ENCODE data around the gene IL17B. TPM values are rescaled to one million over a fixed set of nuclear protein-coding genes. Genes with fewer than 3 reads are reported as not detected.

Gene IL17B
- total and polyA plus RNA-seq, 2 of the 8 experiments (the other 6 are each of a cell fraction or from before 2014, with no cell fraction given), result 0.18 TPM; not detected in 1

DNA sequence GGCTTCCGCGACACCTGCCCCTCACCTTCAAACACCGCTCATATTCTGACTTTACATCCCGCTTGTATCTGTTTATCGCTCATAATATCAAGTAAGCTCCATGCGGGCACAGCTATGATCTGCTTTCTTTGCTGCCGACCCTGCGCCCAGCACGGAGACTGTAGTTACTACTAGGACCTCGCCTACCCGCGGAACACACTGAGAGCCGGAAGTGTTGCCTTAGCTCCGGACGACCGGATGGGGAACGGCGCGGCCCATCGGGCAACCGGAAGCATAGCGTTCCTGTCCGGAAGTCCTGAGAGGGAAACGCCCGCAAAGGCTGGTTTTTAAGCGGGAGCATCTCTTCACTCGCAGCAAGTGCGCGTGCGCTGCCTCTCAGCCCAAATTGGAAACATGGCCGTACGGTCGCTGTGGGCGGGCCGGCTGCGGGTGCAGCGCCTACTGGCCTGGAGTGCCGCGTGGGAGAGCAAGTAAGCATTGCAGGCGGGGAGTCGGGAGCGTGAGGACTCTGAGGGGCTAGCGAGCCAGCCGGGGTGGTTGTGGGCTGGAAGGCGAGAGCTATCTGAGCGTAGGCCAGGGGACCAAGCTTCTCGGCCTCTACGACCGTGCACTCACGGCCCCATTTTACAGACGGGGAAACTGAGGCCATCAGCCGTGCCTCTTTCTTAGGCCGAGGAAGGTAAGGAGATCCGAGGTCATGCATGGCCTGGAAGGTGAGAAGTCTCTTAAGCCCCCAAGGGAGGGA, 33.8 kb downstream of the IL17B start, which contains the start of gene GRPEL2:
Gene GRPEL2, plus strand, starts transcription at position 353 of the 745 bp plus-strand sequence. Its CDS starts 41 bp downstream, at position 394.
- Histone ChIP-seq H3K9me3 (ENCODE audit: insufficient read depth in 2 of 2, low read depth in 1 of 2, low read length in 1 of 2) (no peaks in the 10 kb centered on the region), H3K36me3 (ENCODE audit: control insufficient read depth in 2 of 4, insufficient read depth in 4 of 4, low read length in 3 of 4) (peaks cover 19 to 34% (median 26%) of the 10 kb centered on the region in 4 experiments), H3K27me3 (replicated peaks in 1 of 4; ENCODE audit: control insufficient read depth in 3 of 4, extremely low read depth in 1 of 4, insufficient read depth in 3 of 4, low read length in 3 of 4) (no peaks in the 10 kb centered on the region), H4K5ac (ENCODE audit: insufficient read length, low read depth, low read length) (peak within 1 kb of the TSS; percentile 85), H3K4me1 (replicated peaks in 1 of 4; ENCODE audit: control insufficient read depth in 3 of 4, insufficient read depth in 4 of 4, low read length in 3 of 4) (peaks cover 0 to 5% (median 1%) of the 10 kb centered on the region in 4 experiments; a peak in 4 of 7 replicates), H4K8ac (ENCODE audit: extremely low read depth, insufficient read depth, low read length) (peak within 1 kb of the TSS; percentile 96), H3K4me3 (ENCODE audit: extremely low read depth in 1 of 4, insufficient read depth in 2 of 4, low read depth in 3 of 4, low read length in 4 of 4) (peak within 1 kb of the TSS; percentile 72 to 99 (median 93)), H3K23ac (ENCODE audit: insufficient read length) (no peak within 1 kb of the TSS), H3K18ac (ENCODE audit: extremely low read depth, low read length) (peak within 1 kb of the TSS; percentile 80), H2BK20ac (ENCODE audit: low read length) (no peak within 1 kb of the TSS), H3K4ac (replicated peaks; ENCODE audit: insufficient read length, low read depth, low read length) (peak within 1 kb of the TSS; percentile 92), H3K14ac (ENCODE audit: insufficient read length) (no peak within 1 kb of the TSS), H3K9ac (replicated peaks in 1 of 4; ENCODE audit: extremely low read depth in 1 of 4, low read depth in 3 of 4, low read length in 3 of 4) (peak within 1 kb of the TSS; percentile 66 to 91 (median 89)), H2BK5ac (ENCODE audit: low read depth, low read length) (peak within 1 kb of the TSS; percentile 97), H3K4me2 (ENCODE audit: insufficient read depth in 1 of 2, low read depth in 2 of 2, low read length in 2 of 2) (peak within 1 kb of the TSS; percentile 67 to 84), H2BK15ac (ENCODE audit: low read length) (0 out of 2 replicates have a peak within 1 kb of the TSS, but pooled peaks have one; percentile 40), H2BK12ac (ENCODE audit: low read depth, low read length) (peak within 1 kb of the TSS; percentile 69; the same call in 1 of the 2 replicates), H3K79me1 (ENCODE audit: low read depth, low read length) (no peaks in the 10 kb centered on the region; the same call in 1 of the 2 replicates), H4K91ac (replicated peaks; ENCODE audit: insufficient read length, low read length) (peak within 1 kb of the TSS; percentile 93), H3K56ac (replicated peaks; ENCODE audit: insufficient read length, low read depth, low read length) (peak within 1 kb of the TSS; percentile 89), H2AK5ac (ENCODE audit: low read depth, low read length) (peak within 1 kb of the TSS; percentile 79; the same call in 1 of the 2 replicates), H2BK120ac (replicated peaks; ENCODE audit: low read depth, low read length) (peak within 1 kb of the TSS; percentile 66), H3K27ac (ENCODE audit: low read depth, low read length) (peak within 1 kb of the TSS; percentile 86), H2AFZ (ENCODE audit: low read length) (peak within 1 kb of the TSS; percentile 99), H3K23me2 (ENCODE audit: low read depth, low read length) (peaks cover 12% of the 10 kb centered on the region), H3K79me2 (ENCODE audit: control insufficient read depth in 1 of 2, insufficient read depth in 2 of 2, low read length in 2 of 2) (peaks cover 0 to 29% of the 10 kb centered on the region in 2 experiments; a peak in 2 of 4 replicates), H4K20me1 (replicated peaks in 1 of 2; ENCODE audit: control insufficient read depth in 1 of 2, insufficient read depth in 2 of 2, low read length in 2 of 2) (peaks cover 0 to 2% of the 10 kb centered on the region in 2 experiments)
- FAIRE-seq, result no peak
- peak; percentile 86 to 90 for DNase-seq (ENCODE audit: low read depth in 1 of 2, low spot score in 2 of 2)
- POLR2A ChIA-PET (ENCODE audit: partially characterized antibody), result interaction anchor here (0.8 to 5.0 kb wide), 22 partner anchors 9 to 218 kb away, joined by 3 to 72 read pairs (median 4); partner anchors contain the start of gene PCYOX1L
- WGBS, 2 experiments (ENCODE audit: extremely low coverage in 1 of 2, insufficient coverage in 1 of 2, insufficient read length in 1 of 2, insufficient replicate concordance in 2 of 2, low coverage in 1 of 2, low lambda C conversion rate in 2 of 2, missing lambda C conversion rate in 1 of 2), result 1% methylated on average over 49 of the region's 54 CpGs; no CpG with 5 or more reads in 1 of the 2 experiments
- CTCF ChIA-PET (ENCODE audit: partially characterized antibody), result interaction anchor here (0.7 to 4.1 kb wide), 17 partner anchors 15 to 614 kb away, joined by 3 to 26 read pairs (median 4); no protein-coding TSS in a partner anchor
- TF ChIP-seq, protein P1, sequence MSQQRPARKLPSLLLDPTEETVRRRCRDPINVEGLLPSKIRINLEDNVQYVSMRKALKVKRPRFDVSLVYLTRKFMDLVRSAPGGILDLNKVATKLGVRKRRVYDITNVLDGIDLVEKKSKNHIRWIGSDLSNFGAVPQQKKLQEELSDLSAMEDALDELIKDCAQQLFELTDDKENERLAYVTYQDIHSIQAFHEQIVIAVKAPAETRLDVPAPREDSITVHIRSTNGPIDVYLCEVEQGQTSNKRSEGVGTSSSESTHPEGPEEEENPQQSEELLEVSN (IDR thresholded peaks at IDR 0.05), result peak; percentile 92
- TF ChIP-seq RNF2 (IDR thresholded peaks at IDR 0.05; ENCODE audit: borderline replicate concordance, low read depth, low read length, missing control alignments, poor library complexity, severe bottlenecking) (no peak), HDAC2 (IDR thresholded peaks at IDR 0.05; ENCODE audit: borderline replicate concordance in 1 of 2, low read depth in 2 of 2, low read length in 2 of 2) (peak in 1 of 2 experiments; percentile 94; a peak in 2 of 4 replicates), CBX5 (IDR thresholded peaks at IDR 0.05; ENCODE audit: low read depth, low read length) (no peak), RXRA (IDR thresholded peaks at IDR 0.05; ENCODE audit: insufficient read depth, low read depth, low read length) (no peak)
- TF ChIP-seq, protein P2, sequence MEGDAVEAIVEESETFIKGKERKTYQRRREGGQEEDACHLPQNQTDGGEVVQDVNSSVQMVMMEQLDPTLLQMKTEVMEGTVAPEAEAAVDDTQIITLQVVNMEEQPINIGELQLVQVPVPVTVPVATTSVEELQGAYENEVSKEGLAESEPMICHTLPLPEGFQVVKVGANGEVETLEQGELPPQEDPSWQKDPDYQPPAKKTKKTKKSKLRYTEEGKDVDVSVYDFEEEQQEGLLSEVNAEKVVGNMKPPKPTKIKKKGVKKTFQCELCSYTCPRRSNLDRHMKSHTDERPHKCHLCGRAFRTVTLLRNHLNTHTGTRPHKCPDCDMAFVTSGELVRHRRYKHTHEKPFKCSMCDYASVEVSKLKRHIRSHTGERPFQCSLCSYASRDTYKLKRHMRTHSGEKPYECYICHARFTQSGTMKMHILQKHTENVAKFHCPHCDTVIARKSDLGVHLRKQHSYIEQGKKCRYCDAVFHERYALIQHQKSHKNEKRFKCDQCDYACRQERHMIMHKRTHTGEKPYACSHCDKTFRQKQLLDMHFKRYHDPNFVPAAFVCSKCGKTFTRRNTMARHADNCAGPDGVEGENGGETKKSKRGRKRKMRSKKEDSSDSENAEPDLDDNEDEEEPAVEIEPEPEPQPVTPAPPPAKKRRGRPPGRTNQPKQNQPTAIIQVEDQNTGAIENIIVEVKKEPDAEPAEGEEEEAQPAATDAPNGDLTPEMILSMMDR (IDR thresholded peaks at IDR 0.05; ENCODE audit: control extremely low read depth in 1 of 3, insufficient read depth in 1 of 3, low read depth in 1 of 3, low read length in 3 of 3), result no peak

Data from H1 (cell line).